ENCODE results near the gene MYO1E.
"Not testable (repeated sequence)": the region's sequence is repeated elsewhere in the genome, so short reads cannot be mapped to it uniquely, and the experiment has no call there.

Gene MYO1E

DNA sequence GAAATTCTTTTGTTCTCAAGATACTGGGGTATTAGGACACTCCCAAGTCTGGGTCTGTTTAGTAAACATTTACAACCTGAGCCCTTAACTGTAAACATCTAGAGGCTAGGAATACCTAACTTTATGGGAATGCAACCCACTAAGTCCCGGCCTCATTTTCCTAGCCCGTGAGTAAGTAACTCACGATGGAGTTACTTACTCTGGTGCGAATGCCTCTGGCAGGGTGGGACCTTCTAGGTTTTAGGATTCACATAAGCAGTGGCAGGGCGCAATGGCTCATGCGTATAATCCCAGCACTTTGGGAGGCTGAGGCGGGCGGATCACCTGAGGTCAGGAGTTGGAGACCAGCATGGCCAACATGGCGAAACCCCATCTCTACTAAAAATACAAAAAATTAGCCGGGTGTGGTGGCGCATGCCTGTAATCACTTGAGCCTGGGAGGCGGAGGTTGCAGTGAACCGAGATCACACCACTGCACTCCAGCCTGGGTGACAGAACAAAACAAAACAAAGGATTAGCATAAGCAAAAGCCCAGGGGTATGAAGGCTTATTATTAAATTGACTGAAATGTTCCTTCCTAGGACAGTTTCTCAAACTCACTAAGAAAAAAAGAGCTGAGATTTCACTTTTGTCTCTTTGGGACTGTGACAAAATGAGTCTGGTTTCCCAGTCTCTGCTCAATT is 14.7 kb upstream of the MYO1E start:
- DNase-seq (ENCODE audit: low read depth) = not testable (repeated sequence)

DNA sequence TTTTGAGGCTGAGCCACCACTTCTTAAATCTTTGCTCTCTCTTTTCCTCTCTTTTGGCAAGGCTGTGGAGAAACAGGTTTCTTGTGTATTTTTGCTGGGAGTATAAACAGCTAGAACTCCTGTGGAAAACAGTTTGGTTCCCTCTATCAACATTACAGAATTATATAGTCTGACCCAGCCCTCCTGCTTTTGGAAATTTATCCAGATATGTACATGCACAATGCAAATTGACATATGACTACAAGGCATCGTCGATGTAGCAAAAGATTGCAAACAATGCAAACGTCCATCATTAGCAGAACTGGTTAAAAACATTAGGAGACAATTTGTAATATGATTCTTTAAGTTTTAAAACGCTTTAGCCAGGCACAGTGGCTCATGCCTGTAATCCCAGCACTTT is 12.5 kb upstream of the MYO1E start:
- DNase-seq (ENCODE audit: low read depth) = no peak

DNA sequence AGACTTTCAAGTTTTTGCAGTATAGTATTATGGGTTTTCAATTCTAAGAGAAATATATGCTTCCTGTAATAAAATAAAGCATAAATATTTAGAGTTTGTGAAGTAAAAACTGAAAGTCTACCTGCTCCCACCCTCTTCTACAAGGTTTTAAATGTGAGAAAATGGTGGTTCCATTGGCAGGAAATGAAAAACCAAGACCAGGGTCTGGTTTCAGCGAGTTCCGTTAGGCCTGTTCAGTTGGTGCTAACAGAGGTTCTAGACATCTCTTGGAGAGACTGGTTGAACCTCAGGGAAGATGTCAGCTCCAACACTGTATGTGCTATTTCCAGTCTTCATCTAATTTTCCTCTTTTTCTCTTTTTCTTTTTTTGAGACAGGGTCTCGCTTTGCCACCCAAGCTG is 11.8 kb upstream of the MYO1E start:
- DNase-seq (ENCODE audit: low read depth) = no peak

DNA sequence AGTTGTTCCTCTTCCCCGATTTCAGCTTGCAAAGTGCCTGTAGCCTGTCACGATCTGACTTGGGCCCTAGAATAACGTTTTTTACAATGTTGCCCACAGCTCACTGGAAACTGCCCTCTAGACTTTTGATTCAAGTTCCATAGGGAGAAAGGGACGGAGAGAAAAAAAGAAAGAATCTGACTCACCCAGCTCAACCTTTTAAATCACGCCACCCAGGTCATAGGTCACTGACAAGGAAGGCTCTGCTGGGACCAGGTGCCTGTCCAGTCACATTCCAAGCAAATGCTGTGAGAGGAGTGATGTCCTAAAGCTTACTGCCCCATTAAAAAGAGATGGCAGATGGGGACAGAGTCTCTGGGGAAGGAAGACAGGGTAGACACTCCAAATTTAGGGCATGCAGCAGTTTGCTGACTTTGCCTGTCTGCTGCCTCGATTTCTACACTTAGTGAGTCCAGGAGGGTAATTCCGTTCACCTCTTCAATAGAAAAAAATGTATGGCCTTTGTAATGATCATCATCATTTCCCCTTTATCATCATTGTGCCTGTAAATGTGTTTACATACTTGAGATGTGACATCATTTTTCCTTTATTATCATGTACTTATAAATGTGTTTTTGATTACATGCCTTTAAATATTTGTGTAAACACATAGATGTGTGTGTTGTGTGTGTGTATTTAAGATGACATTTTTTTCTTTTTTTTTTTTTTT is 8.4 kb upstream of the MYO1E start:
- no peak for DNase-seq (ENCODE audit: low read depth)

DNA sequence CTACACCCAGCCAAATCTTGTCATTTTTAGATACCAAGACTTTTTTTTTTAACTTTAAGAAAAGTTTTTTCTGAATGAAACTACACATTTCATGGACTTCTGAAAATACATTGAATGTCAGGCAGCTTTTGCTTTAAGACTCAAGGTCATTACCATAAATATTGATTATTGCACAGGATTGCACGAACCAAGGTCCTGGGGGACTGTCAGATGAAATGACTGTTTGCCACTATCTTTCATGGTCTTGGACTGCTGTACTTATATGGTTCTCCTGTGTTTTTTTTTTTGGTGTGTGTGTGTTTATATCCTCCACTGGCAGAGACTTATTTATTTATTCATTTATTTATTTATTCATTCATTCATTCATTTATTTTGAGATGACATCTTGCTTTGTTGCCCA is 6.9 kb upstream of the MYO1E start:
- no peak for DNase-seq (ENCODE audit: low read depth)

DNA sequence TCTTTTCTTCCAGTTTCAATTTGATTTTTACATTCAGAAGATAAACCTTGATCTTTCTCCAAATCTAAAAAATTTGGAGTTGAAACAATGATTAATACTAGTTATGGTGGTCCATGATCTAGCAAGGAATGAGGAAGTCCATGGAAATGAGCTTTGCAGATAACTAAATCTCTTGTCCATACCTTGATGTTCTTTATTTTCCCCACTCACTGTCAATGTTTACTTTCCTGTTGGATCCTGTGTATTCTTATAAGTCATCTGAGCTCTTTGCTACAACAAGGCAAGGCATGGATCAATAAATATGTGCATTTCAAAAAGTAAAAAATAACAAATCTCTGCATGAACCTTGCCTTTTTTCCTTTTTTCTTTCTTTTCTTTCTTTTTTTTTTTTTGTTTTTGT is 6.2 kb upstream of the MYO1E start:
- no peak for DNase-seq (ENCODE audit: low read depth)

DNA sequence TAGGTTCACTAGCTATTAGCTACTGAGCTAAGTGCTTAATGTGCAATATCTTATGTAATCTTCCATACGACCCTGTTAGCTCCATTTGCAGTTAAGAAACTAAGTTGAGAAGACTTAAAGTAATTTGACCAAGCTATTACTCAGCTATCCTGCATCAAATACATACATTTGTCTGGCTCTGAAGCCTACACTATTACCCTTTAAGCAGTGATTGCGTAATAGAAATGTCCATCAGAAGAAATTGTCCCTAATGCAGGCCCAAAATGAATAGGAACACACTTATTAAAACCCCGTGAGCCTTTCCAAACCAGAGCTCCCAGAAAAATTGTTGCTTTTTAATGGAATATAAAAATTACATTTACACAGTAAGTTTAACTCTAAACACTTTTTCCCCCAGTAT is 5.3 kb upstream of the MYO1E start:
- no peak for DNase-seq (ENCODE audit: low read depth)

DNA sequence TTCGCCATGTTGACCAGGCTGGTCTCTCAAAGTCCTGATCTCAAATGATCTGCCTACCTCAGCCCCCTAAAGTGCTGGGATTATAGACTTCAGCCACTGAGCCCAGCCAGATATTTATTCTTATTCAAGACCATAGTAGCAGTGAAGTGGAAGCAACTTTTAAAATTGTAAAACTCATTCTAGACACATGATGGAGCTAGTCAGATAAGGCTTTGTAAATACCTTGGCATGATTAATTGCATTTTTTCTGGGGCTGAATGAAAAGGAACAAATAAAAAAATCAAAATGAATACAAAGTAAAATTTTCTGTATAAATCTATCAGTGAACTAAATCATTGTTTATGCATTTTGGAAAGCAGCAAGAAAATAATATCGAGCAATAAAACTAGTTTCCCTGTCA is 4.1 kb upstream of the MYO1E start:
- no peak for DNase-seq (ENCODE audit: low read depth)

DNA sequence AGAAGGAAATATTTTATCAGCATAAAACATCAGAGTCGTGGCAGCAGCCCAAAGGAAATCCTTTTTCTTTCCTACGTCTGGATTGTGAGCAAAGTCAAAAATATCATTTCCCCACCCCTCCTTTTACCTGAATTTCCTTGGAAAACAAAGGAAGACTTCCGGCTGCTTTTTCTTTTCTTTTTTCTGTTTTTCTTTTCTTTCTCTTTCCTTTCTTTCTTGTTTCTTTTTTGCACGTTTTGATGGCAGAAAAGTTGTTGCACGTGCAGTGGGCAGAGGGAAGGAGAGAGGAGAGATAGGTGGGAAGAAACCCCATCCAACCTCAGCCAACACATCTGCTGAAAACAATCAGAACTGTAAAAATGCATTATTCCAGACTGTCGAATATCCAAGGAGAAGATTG is 544 bp upstream of the MYO1E start:
- DNase-seq (ENCODE audit: low read depth) = no peak

DNA sequence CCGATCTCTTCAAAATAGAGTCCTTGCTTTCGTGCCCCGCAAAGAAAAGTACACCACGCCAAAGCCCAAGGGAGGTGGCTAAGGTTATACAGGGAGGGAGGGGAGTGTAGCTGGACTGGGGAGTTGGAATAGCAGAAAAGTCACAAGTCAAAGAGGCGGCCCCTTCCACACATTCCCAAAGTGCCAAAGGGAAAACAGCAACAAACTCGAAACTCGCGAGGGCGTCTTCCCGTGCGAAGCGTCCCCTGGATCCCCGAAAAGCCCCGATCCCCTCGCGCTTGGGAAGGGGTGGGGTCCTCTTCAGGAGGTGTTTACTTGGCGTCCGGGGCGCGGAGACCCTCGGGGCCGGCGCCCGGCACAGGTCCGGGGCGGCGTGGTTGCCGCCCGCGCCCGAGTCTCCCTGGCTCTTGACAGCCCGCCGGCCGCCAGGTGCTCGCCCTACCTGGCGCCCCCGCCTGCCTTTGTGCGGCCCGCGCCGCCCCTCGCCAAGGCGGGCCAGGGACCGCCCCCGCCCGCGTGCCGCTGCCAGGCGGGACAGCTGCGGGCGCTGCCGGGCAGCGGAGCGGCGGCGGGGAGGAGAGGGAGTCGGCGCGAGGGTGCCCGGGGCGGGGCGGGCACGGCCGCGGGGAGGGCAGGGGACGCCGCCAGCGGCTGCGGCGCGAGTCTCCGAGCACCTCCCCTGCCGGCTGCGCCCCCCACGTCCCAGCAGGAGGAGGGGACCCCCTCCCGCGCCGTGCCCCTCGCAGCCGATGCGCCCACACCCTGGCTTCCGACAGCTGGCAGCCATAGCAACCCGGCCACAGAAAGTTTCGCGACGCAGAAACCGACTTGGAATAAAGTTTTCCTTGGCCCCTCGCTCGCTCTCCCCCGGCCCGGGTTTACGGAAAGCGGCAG is 966 bp downstream of the MYO1E start:
- no peak for DNase-seq (ENCODE audit: low read depth)

DNA sequence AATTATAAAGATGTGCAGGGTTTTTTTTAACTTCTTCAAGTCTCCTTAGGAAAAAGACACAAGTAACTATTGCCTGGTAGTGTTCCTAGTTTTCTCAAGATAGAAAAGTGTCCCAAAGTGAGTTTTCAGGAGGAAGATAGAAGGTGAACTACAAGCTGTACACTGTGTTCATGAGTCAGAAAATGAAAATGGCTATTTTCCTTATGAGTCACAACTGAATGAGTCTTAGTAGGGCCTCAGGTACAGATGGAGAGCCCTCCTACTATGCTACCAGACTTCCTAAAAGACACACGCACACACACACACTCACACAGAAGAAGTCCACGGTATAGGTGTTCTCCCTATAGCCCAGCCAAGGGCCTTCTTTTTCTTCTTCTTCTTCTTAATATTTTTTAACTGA is 3.1 kb downstream of the MYO1E start:
- no peak for DNase-seq (ENCODE audit: low read depth)

DNA sequence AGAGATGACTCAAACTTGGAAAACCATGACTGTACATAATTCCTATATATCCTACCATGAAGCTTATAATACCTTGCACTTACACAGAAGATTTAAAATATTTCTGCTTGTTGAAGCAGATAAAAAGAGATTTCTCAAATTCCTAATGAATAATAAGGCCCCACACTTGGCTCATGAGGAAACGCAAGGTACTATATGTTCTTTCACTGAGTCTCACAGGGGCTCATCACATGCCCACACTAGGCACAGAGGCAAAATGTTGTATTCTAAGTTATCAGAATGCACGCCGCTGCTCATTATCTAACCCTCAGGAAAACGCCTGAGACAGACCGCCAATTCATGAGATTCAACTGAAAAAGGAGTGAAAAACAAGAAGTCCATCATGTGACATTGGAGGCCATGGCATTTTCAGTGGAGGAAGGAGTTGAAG is 5.6 kb downstream of the MYO1E start:
- DNase-seq (ENCODE audit: low read depth) = no peak

DNA sequence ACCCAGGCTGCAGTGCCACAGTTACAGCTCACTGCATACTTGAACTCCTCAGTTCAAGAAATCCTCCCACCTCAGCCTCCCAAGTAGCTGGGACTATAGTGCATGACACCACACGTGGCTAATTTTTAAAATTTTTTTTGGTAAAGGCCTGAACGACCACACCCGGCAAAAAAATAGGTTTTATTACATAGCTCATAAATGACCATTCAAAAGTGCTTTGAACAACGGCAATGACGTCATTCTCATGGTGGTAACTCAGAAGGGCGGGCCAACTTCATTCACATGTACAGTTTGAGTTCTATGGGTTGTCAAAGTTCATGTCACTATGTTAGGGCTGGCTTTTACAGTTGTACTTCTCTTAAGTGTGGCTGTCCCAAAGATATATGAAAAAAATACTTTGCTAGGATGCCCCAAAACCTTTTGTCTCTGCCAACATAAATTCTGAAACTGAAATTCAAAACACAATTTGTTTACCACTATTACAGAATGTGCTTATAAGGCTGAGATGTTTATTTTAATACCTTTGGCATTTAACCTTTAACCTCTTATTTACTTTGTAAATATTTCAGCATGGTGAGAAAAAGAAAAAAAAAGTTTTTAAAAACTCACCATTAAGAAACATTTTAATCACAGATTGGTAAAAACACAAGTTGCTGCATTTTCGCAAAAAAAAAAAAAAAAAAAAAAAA is 6.2 kb downstream of the MYO1E start:
- no peak for DNase-seq (ENCODE audit: low read depth)

DNA sequence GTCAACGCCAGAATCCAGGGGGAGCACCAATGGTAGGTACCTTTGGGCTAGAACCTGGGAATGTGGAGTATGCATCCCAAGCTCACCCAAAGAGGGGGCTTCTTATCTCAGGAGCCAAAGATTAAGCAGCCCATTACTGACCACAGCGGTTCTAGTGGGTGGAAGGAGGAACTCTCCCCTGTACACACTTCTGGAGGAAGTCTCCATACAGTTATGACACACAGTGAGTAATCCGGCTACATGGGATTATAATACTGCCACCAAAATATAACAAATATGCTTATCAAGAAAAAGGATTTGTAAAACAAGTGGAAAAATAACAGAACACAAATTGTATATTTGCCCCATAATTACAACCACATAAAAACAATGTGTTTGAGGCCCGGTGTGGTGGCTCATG is 8.4 kb downstream of the MYO1E start:
- DNase-seq (ENCODE audit: low read depth) = no peak

DNA sequence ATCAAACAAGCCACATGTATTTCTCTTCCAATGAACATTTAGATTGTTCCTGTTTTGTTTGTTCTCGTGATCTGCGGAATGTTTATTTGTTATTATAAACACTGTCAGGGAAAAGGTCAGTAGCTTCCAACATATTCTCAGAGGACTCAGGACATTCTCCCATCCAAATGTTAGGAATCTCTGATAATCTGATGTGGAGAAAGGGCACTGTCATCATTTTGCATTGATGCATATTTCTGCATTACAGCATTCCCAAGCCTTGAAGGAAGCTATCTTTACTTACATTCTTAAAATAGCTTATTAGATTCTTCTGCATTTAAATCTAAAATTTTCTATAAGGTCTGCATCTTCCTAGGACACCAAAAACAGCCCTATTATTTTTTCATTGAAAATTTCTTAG is 10.3 kb downstream of the MYO1E start:
- DNase-seq (ENCODE audit: low read depth) = no peak

DNA sequence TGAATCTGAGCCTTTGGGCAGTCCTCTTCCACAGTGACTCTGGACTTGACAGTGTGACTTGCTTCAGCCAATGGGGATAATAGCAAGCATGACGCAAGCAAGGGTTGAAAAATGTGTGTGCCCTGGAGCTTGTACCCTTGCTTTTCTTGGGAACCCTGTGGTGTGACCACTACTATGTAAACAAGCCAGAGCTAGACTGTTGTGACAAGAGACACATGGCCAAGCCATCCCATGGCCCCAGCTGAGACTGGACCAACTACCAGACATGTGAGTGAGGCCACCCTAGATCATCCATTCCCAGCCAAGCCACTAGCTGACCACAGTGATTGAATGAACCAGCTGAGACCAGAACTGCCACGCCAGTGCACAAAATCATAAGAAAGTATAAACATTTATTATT is 11.8 kb downstream of the MYO1E start:
- DNase-seq (ENCODE audit: low read depth) = no peak

DNA sequence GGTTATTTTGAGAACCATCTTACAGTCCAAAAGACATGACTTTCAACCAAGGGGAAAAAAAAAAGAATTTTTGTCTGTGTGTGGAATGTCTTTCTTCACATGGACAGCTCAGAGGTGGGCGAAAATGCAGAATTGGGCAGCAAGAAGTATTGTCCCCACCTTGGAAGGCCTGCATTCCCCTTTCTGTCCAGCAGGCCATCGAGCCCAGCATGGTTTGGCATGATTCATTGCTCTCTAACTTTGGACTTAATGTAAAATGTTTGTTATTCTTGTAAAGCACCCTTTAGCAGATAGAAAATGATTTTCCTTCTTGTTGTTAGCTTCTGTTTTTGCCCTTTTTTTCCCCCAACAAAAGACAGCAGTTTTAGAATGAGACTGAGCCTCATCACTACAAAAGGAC is 12.4 kb downstream of the MYO1E start:
- DNase-seq (ENCODE audit: low read depth) = no peak

DNA sequence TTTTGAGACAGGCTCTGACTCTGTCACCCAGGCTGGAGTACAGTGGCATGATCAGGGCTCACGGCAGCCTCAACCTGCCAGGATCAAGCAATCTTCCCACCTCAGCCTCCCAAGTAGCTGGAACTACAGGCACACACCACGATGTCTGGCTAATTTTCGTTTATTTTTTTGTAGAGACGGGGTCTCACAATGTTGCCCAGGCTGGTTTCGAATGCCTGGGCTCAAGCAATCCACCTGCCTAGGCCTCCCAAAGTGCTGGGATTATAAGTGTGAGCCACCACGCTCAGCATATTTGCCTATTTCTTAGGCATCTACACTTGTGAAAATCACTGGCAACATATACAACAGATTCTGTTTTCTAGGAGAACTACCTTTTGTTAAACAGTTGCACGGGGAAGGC is 16.9 kb downstream of the MYO1E start:
- DNase-seq (ENCODE audit: low read depth) = no peak

DNA sequence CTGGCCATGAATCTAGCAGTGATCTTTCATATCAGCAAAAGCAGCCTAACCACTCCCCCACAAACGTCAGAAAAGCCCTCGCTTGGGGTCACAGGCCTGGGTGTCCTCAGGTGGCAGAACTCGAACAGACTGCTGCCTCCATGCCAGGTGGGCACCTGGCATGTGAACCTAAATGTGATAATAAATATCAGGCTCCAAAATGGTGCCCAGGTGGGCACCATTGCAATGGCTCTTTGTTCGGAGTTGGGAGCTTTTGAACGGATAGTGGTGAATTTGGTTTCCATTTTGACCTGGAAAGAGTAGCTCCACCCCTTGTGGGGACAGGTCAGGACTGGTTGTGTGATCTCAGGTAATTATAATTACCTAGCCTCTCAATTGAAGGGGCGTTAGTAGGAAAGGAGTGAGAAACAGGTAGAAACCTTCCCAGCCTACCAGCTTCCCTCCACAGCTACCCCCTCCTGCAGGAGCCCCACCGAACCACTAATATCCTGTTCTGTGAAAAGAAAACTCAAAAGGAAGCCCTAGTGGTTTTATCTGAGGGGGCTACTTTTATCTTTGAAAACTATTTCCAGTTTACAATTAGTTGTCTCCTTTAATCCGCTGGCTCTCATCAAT is 18.1 kb downstream of the MYO1E start:
- DNase-seq (ENCODE audit: low read depth) = no peak

DNA sequence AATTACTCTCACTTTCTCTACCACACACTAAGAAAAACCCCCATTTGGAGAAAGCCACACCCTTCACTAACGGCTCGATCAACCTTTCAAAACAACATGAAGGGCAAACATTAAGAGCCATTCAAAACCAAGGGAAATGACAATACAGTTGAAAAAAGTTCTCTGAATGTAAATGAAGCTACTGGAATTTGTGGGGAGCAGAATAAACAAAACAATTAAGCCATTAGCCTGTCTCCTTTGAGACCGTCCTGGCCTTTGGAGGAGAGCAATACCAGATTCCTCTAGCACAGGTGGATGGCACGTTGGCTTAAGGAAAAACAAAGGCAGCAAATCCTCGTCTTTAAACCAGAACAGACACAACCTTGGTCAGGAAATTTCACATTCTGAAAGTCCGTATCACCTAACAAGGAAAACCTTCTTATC is 18.7 kb downstream of the MYO1E start:
- DNase-seq (ENCODE audit: low read depth) = no peak

DNA sequence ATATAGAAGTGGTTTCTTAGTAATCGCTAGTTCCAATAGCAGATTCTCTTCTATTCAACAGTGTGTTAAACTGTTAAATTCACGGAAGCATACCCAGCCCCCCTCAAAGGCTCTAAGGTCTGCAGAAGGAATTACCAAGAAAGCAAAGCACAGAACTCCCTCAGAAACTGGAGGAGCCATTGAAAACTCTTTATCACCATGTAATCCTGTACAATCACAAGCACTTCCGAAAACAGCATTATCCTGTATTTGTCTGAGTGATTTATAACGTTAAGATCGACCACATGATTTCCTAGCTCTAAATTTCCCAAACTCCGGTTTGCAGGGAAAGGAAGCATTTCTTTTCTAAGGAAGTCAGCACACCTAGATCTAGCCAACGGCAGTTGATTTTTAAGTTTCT is 20.0 kb downstream of the MYO1E start:
- no peak for DNase-seq (ENCODE audit: low read depth)

DNA sequence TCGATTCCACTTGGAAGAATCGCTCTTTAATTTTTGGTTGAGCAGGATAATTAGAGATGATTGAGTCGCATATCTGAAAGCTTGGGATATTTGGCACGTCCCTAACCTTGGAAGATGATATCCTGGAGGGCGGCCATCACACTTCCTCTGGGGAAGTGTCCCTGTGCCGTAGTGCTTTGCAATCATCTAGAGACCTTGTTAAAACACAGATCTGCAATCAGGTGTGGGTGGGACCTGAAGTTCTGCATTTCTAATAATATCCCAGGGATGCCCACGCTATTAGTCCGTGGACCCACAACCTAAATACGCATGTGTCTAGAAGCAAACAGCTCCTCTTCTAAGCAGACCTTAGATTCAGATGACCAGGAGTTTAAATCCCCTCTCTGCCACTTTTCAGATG is 20.5 kb downstream of the MYO1E start:
- no peak for DNase-seq (ENCODE audit: low read depth)
